Aorta (tissue), 5 donors: Measurements from ENCODE around the gene S100PBP. TPM values are rescaled to one million over a fixed set of nuclear protein-coding genes. Genes with fewer than 3 reads are reported as not detected.
A peak's percentile ranks its signal among the peaks of the same experiment; 100 is the strongest.

ENCODE experiments used
- ATAC-seq: fragments of 200-7000 bp; cut with Tn5 transposase; one replicate; pipeline ENCODE4 v1.9.1; 2022; ENCODE audit warnings: moderate library complexity; ENCODE audit not compliant: low FRiP score
- DNase-seq, 2 donors: peaks; one replicate each; pipeline ENCODE4 v3.0.0-alpha.2; 2020
- H3K27ac ChIP-seq, 2 donors: one replicate each; pipeline ENCODE4 v1.5.1; 2013; ENCODE audit warnings: low read length in 2 of 2, mild to moderate bottlenecking in 2 of 2, moderate library complexity in 2 of 2, control low read depth in 1 of 2, inconsistent platforms in 1 of 2, low read depth in 1 of 2
- H3K27me3 ChIP-seq, 2 donors: one replicate each; pipeline ENCODE4 v1.6.1; 2013; ENCODE audit warnings: control low read depth in 1 of 2, low read length in 1 of 2, mild to moderate bottlenecking in 1 of 2, moderate library complexity in 1 of 2; ENCODE audit not compliant: insufficient read depth in 2 of 2, control insufficient read depth in 1 of 2
- H3K36me3 ChIP-seq, 2 donors: one replicate each; pipeline ENCODE4 v1.6.1; 2013; ENCODE audit warnings: control low read depth in 1 of 2, low read length in 1 of 2, mild to moderate bottlenecking in 1 of 2; ENCODE audit not compliant: insufficient read depth in 2 of 2, control insufficient read depth in 1 of 2
- H3K4me1 ChIP-seq, 2 donors: one replicate each; pipeline ENCODE4 v1.6.1; 2013; ENCODE audit warnings: low read length in 2 of 2, control low read depth in 1 of 2, mild to moderate bottlenecking in 1 of 2, moderate library complexity in 1 of 2; ENCODE audit not compliant: insufficient read depth in 2 of 2, control insufficient read depth in 1 of 2
- H3K4me3 ChIP-seq, 2 donors: one replicate each; pipeline ENCODE4 v1.5.1; 2013; ENCODE audit warnings: low read length in 2 of 2, control low read depth in 1 of 2, mild to moderate bottlenecking in 1 of 2
- H3K9me3 ChIP-seq: one replicate; pipeline ENCODE4 v1.6.1; 2013; ENCODE audit warnings: mild to moderate bottlenecking, low read length; ENCODE audit not compliant: control insufficient read depth
- WGBS, 2 donors: extraction: QIAGEN DNeasy Blood & Tissue Kit; methylation state at CpG; one replicate each; pipeline ENCODE4 v1.1.7; 2013; 5-methylcytosine and 5-hydroxymethylcytosine counted together
- intact Hi-C, 2 donors: fragments of 100-400 bp; cut with DNase I; formaldehyde crosslinking; loops; one replicate each; pipeline versions ENCODE4 v1.14.2 to v1.15.0; 2022
- polyA plus RNA-seq, 2 donors: library from polyadenylated mRNA; stranded (reverse); fragments of 200-250 nt; gene quantifications; one replicate each; pipeline ENCODE4 v1.2.3, GENCODE V29; 2013
- total RNA-seq, 2 donors: library from RNA; stranded (reverse); fragmentation: NEBNext Ultra II Directional; extraction: Animal tissue kit (Norgen Biotek cat#: 25700); gene quantifications; one replicate each; pipeline ENCODE4 v1.2.1, GENCODE V29; 2021
- donor health status: healthy with polysubstance abuse.
- donor health status: Bipolar disorder and iron deficiency.
- donor health status: DM: no; HTN: no; CAD: no.
- donor health status: DM: no; HTN: no; CAD: no.
- donor health status: DM: yes; HTN: yes; CAD: no.

The S100PBP gene
- total and polyA plus RNA-seq, 4 donors: 2.8 to 60.7 (median 24.8) TPM

DNA sequence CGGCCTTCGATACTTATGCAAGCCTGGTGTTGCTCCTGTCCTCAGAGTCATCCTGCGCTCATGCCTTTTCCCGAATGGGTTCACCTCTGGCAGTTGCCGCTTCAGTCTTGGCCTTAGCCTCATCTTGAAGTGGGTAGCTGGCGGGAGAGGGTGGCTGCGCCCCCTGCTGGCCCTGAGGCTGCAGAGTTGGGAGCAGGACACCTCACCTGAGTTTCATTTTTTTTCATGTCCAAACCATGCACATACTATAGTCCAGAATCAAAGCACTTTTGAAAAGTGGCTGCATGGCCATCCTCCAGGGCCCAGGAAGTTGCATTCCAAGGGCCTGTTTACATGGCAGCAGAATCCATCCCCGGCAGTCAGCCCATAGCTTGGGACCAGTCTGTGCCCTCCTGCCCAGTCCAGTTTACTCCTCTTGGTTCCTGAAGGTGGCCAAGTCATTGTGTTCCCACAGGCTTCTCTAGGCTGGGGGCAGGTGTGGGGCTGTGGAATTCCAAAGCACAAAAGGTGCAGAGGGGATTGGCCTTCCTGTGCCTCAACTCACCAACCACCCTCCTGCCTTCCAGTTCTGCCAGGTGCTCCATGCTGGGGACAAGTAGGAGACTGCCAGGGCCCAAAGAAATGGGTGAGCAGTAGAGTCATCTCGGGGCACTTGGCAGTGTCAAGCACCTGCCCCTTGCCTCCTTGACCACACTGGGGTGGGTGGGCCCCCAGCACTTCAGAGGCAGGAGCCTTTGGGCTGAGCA is 44.3 kb upstream of the S100PBP start:
- ATAC-seq: peak; percentile 88
- 25 to 28% methylated on average over 9 of the region's 9 CpGs for WGBS, 2 donors
- intact Hi-C loops: loop anchor here (1.0 to 2.0 kb wide), 2 partner anchors 60 to 61 kb away; no protein-coding TSS in a partner anchor

DNA sequence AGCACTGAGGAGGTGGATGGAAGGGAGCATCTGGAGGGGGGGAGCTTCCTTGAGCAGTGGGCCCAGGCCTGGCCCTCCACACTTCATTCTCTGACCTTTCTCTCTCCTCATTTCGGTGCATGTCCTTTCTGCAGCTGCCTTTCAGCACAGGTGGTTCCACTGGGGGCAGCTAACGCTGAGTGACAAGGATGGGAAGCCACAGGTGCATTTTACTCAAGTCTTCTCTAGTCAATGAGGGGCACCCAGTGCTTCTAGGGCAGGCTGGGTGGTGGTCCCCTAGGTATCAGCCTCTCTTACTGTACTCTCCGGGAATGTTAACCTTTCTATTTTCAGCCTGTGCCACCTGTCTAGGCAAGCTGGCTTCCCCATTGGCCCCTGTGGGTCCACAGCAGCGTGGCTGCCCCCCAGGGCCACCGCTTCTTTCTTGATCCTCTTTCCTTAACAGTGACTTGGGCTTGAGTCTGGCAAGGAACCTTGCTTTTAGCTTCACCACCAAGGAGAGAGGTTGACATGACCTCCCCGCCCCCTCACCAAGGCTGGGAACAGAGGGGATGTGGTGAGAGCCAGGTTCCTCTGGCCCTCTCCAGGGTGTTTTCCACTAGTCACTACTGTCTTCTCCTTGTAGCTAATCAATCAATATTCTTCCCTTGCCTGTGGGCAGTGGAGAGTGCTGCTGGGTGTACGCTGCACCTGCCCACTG is 43.5 kb upstream of the S100PBP start:
- no peaks in the 10 kb centered on the region for H3K27me3 ChIP-seq
- H3K4me1 ChIP-seq: no peaks in the 10 kb centered on the region
- peaks cover 1% of the 10 kb centered on the region in 2 donors for H3K36me3 ChIP-seq
- 82% methylated on average over 7 of the region's 7 CpGs for WGBS, 2 donors
- DNase-seq (peak in 1 of 2 donors; percentile 66), ATAC-seq (no peak)
- H3K4me3 ChIP-seq: no peak overlapping the region
- no peaks in the 10 kb centered on the region for H3K9me3 ChIP-seq
- intact Hi-C loops: loop anchor here (1.0 to 2.0 kb wide), 2 partner anchors 61 to 62 kb away; no protein-coding TSS in a partner anchor
- H3K27ac ChIP-seq: no peak overlapping the region

More for the DNA sequence above, 44.3 kb upstream of the S100PBP start:
- Histone ChIP-seq H3K27ac (no peak overlapping the region), H3K4me3 (no peak overlapping the region), H3K27me3 (no peaks in the 10 kb centered on the region), H3K9me3 (no peaks in the 10 kb centered on the region), H3K36me3 (no peaks in the 10 kb centered on the region), H3K4me1 (no peaks in the 10 kb centered on the region)
- DNase-seq: peak; percentile 83 to 92

DNA sequence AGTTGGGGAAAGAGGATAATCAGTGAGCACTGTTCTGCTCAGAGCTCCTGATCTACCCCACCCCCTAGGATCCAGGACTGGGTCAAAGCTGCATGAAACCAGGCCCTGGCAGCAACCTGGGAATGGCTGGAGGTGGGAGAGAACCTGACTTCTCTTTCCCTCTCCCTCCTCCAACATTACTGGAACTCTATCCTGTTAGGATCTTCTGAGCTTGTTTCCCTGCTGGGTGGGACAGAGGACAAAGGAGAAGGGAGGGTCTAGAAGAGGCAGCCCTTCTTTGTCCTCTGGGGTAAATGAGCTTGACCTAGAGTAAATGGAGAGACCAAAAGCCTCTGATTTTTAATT is 43.0 kb upstream of the S100PBP start:
- H3K4me1 ChIP-seq: no peaks in the 10 kb centered on the region
- DNase-seq (no peak), ATAC-seq (no peak)
- H3K27ac ChIP-seq: no peak overlapping the region
- intact Hi-C loops: no loop called here
- no peak overlapping the region for H3K4me3 ChIP-seq
- no peaks in the 10 kb centered on the region for H3K9me3 ChIP-seq
- H3K36me3 ChIP-seq: peaks cover 4% of the 10 kb centered on the region in 2 donors
- H3K27me3 ChIP-seq: no peaks in the 10 kb centered on the region

DNA sequence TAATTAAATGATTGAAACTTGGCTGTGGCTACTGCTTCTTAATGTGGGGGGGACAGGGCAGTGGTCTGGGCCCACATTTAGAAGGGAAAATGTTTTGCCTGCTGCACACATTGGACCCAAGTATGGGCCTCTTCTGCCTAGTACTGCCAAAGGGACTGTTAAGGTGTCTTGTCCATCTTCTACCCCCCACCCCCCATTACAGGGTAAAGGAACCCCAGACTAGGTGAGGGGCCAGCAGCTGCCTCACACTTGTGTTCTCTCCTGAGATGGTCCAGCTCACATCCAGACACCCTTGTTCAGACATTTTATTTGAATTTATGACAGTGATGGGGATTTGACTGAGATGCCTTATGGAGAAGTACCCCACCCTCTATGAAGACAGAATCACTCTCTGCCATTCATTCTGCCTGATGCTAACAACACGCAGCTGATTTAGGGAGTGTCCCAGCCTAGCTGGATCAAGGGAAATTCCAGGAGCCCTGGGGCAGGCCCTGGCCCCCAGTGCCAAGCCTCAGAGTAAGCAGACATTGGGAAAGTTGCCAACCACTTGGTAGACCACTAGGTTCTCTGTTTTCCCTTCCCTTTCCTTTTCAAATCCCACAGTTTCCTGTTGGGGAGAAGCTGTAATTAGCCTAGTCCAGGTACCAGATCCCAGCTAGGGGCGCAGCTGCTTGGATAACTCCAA is 42.4 kb upstream of the S100PBP start:
- Histone ChIP-seq H3K4me1 (no peaks in the 10 kb centered on the region), H3K4me3 (no peak overlapping the region), H3K9me3 (no peaks in the 10 kb centered on the region), H3K27me3 (no peaks in the 10 kb centered on the region), H3K27ac (no peak overlapping the region), H3K36me3 (peaks cover 4 to 7% of the 10 kb centered on the region in 2 donors)
- WGBS, 2 donors: 37 to 43% methylated on average over 2 of the region's 2 CpGs
- intact Hi-C loops: no loop called here
- DNase-seq (peak in 1 of 2 donors; percentile 48), ATAC-seq (no peak)

- DNase-seq (peak in 1 of 2 donors; percentile 3), ATAC-seq (no peak)
- WGBS, 2 donors: 84 to 85% methylated on average over 13 of the region's 13 CpGs
- Histone ChIP-seq H3K4me1 (no peaks in the 10 kb centered on the region), H3K36me3 (peaks cover 4 to 7% of the 10 kb centered on the region in 2 donors), H3K9me3 (no peaks in the 10 kb centered on the region), H3K27ac (no peak overlapping the region), H3K27me3 (no peaks in the 10 kb centered on the region), H3K4me3 (no peak overlapping the region)
- intact Hi-C loops: no loop called here
These were observed 41.7 kb upstream of the S100PBP start for GRCh38 chr1:32775640-32776337.

- H3K4me3 ChIP-seq: no peak overlapping the region
- DNase-seq (no peak), ATAC-seq (no peak)
- H3K27ac ChIP-seq: no peak overlapping the region
- intact Hi-C loops: no loop called here
- H3K27me3 ChIP-seq: no peaks in the 10 kb centered on the region
- no peaks in the 10 kb centered on the region for H3K4me1 ChIP-seq
- WGBS, 2 donors: 89 to 95% methylated on average over 5 of the region's 5 CpGs
- peaks cover 10 to 13% of the 10 kb centered on the region in 2 donors for H3K36me3 ChIP-seq
- H3K9me3 ChIP-seq: no peaks in the 10 kb centered on the region
These were observed 38.2 kb upstream of the S100PBP start for GRCh38 chr1:32779242-32779641.

DNA sequence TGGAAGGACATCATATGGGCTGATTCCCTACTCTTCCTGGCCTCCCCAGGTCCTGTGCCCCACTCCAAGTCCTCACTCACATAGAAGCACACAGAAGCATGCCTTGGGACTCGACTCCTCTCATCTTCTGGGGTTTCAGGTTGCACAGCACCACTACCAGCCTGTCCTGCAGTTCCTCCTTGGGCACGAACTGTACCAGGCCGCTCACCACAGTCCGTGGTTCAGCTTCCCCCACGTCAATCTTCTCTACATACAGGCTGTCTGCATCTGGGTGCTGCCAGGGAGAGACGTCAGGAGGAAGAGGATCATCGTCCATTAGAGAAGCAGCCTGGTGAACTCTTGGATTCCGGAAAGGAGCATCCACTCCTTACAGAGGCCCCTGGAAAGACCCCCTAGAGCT is 37.4 kb upstream of the S100PBP start:
- WGBS, 2 donors: 88 to 92% methylated on average over 8 of the region's 8 CpGs
- Histone ChIP-seq H3K9me3 (no peaks in the 10 kb centered on the region), H3K27ac (no peak overlapping the region), H3K4me3 (no peak overlapping the region), H3K36me3 (peaks cover 10 to 14% of the 10 kb centered on the region in 2 donors), H3K27me3 (no peaks in the 10 kb centered on the region), H3K4me1 (no peaks in the 10 kb centered on the region)
- intact Hi-C loops: no loop called here
- ATAC-seq (no peak), DNase-seq (no peak)

- peaks cover 10 to 14% of the 10 kb centered on the region in 2 donors for H3K36me3 ChIP-seq
- WGBS, 2 donors: 82 to 84% methylated on average over 8 of the region's 8 CpGs
These were observed 36.7 kb upstream of the S100PBP start for GRCh38 chr1:32780628-32781234.

More at GRCh38 chr1:32780628-32781234, 36.7 kb upstream of the S100PBP start:
- no peak for ATAC-seq
- no peak overlapping the region for H3K27ac ChIP-seq
- no peaks in the 10 kb centered on the region for H3K27me3 ChIP-seq
- DNase-seq: no peak
- no peaks in the 10 kb centered on the region for H3K9me3 ChIP-seq
- intact Hi-C loops: no loop called here
- no peaks in the 10 kb centered on the region for H3K4me1 ChIP-seq
- no peak overlapping the region for H3K4me3 ChIP-seq
